AML-193 (cell line): Measurements from ENCODE around the gene PCDHAC2.

ENCODE experiments used
- DNase-seq, 2 experiments: peaks; one replicate each; lab custom pipeline; 2025; lab: John Stamatoyannopoulos, UW

Gene PCDHAC2

DNA sequence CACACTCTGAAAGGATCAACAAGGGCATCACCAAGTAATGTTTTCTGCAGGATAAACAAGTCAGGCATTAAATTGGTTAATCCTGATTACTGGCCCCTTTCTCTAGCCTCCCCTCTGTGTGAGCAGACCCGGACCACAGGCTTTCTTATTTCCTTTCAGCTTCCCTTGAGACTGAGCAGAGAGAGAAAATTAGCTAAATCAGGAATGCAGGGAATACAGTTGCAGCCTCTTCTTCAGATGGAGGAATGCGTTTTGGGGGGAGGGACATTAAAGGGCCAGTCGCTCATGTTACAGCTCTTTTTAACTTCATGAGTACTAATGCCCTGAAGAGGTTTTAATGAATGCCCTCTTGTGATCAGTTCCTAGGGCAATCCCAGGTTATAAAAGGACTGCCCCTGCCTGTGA is 19.8 kb downstream of the PCDHAC2 start:
- DNase-seq, result no peak

GRCh38 chr5:140988100-140988499 is 21.8 kb downstream of the PCDHAC2 start:
- no peak for DNase-seq

DNA sequence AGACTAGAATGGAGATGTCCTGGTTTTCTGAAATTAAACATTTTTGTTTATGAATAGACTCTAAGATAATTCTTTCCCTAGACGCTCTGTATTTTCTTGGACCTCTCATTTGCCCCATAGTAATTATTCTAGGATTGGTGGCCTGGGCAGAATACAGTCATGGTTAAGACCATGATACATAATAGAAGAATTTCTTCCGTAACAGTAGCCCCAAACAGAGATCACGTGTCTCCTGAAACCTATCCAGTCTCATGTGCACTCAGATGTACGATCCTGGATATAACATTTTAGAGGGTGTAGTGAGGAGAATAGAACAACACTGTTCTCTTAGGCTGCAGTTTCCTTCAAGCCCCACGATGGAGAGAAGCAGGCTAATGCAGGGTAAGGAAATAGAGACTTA is 22.3 kb downstream of the PCDHAC2 start:
- DNase-seq, result no peak

DNA sequence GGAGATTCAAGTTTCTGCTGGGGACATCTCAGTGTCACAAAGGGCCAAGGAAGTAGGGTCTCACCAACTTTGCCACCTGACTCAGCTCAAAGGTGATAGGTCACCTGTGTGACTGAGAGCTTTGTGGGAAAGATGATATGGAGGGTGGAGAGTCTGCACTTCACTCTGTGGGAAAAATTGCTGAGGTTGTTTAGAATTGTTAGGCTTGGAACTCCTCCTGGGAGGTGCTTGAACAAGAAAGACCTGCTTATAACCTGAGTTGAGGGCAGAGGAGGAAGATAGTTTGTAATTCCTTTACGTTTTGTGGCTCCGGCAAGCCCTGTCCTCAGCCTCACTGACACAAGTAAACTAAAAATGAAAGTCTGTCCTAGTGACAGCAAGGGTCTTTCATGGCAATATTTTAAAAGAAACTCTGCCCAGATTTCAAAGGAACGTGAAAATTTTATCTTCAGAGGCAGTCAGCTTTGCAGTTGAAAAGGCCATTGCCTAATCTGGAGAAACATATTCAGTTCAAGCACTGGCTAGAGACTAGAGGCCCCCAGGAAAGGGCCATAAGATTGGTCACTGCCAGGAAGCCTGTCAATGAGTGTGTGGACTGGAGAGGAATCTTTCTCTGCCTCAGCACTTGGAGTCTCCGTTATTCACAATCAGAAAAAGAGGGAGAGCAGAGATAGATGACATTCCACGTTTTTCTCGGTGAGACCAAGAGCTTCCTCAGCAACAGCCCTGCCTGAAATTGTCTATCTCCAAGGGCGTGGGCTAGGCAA is 23.2 kb downstream of the PCDHAC2 start:
- no peak for DNase-seq

GRCh38 chr5:140992828-140993227 is 26.6 kb downstream of the PCDHAC2 start:
- DNase-seq, result no peak

DNA sequence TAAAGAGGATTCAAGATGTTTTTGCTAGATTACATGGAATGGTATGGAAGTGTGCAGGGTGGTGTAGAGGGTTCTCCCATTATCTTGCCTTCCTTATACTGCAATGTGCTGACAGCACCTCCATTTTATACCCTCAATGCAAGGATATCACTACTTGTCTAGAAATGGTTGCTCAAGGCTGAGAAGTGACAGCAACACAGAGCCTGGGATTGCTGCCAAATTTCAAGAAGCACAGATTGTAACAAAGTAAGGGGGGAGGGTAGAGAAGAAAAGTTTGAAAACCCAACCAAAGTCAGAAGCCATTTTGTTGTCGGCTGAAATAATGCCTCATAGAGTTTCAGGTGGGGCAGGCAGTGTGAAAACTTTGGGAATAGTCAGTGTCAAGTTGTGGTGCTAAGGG is 29.8 kb downstream of the PCDHAC2 start:
- DNase-seq, result no peak

- no peak for DNase-seq
These were observed 32.7 kb downstream of the PCDHAC2 start for GRCh38 chr5:140998921-140999410.

- DNase-seq, result no peak
These were observed 35.2 kb downstream of the PCDHAC2 start for GRCh38 chr5:141001446-141001843.

DNA sequence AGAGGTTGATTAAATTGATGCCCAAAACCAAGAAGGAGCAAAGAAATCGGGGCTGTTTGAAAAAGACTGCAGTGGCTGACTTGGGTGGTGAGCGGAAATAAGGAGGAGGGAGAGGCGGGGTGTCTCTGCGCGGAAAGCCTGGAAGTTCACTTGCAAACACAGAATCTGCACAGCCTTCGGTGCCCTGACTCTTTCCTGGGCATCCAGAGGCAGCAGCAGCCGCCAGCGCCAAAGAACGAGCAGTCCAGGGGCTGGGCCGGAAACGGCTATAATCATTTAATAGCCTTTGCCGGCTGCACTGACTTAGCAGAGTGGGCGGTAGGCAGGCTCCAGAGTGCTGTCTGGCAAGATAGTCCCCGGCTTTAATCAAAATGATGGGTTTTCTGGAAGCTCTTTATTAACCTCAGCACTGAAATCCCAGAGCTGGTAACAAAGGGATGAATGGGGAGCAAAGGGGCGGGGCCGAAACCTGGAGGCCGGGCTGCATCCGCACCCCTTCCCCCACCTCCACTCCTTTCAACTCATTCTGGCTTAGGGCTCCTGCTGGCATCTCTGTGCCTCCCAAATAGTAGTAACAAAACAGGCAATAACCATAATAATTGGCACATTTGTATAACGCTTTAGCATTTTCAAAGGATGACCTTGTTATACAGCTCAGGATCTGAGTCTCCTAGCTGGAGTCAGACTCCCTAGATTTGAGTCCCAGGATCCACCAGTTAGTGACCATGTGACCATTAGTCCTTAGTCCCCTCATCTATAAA is 35.7 kb downstream of the PCDHAC2 start:
- no peak for DNase-seq

DNA sequence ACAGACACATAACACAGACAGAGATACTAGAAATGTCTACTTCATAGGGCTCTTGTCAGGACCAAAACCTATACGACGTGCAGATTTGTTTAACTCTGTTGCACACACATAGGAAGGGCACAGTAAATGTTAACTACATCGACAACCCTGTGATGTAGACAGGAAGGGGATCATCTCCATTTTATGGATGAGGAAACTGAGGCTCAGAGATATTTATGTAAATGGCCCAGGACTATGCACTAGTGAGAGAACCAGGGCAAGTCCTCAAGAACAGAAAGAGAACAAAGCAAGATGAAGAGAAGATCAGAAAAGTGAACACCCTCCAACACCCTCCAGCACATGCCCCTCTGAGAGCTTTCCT is 36.3 kb downstream of the PCDHAC2 start:
- no peak for DNase-seq

GRCh38 chr5:141003031-141003430 is 36.8 kb downstream of the PCDHAC2 start:
- no peak for DNase-seq

DNA sequence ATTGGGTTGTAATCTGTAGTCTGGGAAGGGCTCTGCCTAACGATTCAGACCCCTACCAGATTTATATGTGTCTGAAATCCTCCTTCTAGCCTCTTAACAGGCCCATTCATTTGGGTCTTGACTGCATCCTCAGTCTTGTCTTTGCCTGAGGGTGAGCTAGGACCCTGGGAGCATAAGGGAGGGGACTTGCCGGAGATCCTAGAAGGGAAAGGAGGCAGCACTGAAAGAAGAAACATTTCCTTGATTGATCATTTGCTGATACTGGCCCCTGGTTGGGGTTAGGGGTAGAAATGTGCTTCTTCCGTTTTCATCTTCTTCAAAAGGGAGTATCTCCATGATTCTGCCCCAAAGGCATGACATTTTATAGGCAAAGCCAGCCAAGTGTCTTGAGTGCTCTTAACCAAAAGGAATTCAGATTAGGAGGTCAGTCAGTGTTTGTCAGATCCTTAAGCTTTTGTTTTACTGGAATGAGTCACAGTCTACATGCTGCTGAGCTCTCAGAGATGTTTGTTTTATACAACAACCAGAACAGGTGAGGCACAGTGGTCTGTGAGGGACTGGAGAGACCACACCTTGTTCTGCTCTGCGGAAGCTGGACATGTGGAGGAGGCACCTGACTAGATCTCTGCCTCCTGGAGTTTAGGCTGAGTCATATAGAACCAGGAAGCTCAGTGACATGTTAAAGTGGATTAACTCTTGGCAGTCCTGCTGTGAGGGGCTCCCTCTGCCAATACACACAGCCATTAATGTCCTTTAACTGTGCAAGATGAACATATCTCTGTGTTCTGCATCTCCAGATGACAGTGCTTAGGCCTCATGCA is 37.7 kb downstream of the PCDHAC2 start:
- no peak for DNase-seq

- no peak for DNase-seq
These were observed 41.5 kb downstream of the PCDHAC2 start for GRCh38 chr5:141007791-141008190.

GRCh38 chr5:141010047-141010793 is 43.9 kb downstream of the PCDHAC2 start:
- DNase-seq, result no peak

DNA sequence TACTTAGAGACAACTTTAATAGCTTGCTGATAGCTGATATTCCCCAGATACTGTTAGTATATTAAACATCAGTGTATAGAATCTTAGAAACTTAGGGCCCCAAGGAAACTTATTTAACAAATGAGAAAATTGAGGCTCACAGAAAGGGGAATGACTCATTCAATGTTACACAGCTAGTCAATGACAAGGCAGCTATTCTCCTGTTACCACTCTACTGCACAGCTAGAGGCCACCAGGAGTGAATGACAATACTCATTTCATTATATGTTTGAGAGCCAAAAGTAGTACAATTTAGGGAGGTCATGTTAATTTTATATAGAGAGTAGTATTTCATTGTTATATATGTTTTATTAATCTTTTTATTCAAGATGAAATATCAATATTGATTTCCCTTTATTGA is 51.7 kb downstream of the PCDHAC2 start:
- DNase-seq, result no peak
